ENCODE measurements around the gene SBK1. TPM values are rescaled to one million over a fixed set of nuclear protein-coding genes. Genes with fewer than 3 reads are reported as not detected.
"Not testable (repeated sequence)": the region's sequence is repeated elsewhere in the genome, so short reads cannot be mapped to it uniquely, and the experiment has no call there.

The SBK1 gene
- total RNA-seq, 4 donors from 2014 or later, result 0.26 to 1.2 (median 0.64) TPM; not detected in 1

GRCh38 chr16:28332632-28333031, 40.3 kb downstream of the SBK1 start:
- H3K36me3 ChIP-seq; DNase-seq; H3K4me3 ChIP-seq; H3K27me3 ChIP-seq; H3K9me3 ChIP-seq; H3K4me1 ChIP-seq; intact Hi-C loops (cut with DNase I; ENCODE audit: low total_unique reads); H3K27ac ChIP-seq: not testable (repeated sequence)

GRCh38 chr16:28335678-28336077, 43.4 kb downstream of the SBK1 start:
- H3K9me3 ChIP-seq; DNase-seq; H3K4me1 ChIP-seq; H3K36me3 ChIP-seq; H3K27me3 ChIP-seq; H3K4me3 ChIP-seq; intact Hi-C loops (cut with DNase I; ENCODE audit: low total_unique reads); H3K27ac ChIP-seq: not testable (repeated sequence)

- H3K36me3 ChIP-seq; H3K27me3 ChIP-seq; DNase-seq; intact Hi-C loops (cut with DNase I; ENCODE audit: low total_unique reads); H3K9me3 ChIP-seq; H3K4me3 ChIP-seq; H3K27ac ChIP-seq; H3K4me1 ChIP-seq: not testable (repeated sequence)
Observed at GRCh38 chr16:28336940-28337710, 44.8 kb downstream of the SBK1 start.

- H3K9me3 ChIP-seq; DNase-seq; intact Hi-C loops (cut with DNase I; ENCODE audit: low total_unique reads); H3K36me3 ChIP-seq; H3K4me3 ChIP-seq; H3K27ac ChIP-seq; H3K27me3 ChIP-seq; H3K4me1 ChIP-seq: not testable (repeated sequence)
Observed at GRCh38 chr16:28338230-28338629, 45.9 kb downstream of the SBK1 start.

DNA sequence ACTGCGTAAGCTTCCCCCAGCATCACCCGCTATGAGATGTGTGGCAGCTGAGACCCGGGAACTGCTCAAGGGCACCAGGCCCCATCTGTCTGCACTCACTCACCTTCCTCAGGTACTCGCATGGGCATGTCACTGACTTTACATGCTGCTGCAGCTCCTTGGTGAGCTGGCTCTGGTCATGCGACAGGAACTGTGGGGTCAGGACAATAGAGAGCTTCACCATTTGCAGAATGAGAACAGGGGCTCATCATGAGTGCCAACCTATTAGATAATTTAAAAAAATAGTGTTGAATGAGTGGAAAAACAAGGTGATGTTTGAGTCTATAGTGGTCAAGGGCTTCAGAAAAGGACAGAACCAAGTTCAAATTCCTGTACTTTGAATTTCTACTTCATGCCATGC, 70.3 kb downstream of the SBK1 start:
- DNase-seq; H3K9me3 ChIP-seq; H3K27me3 ChIP-seq; H3K27ac ChIP-seq; H3K36me3 ChIP-seq; H3K4me1 ChIP-seq; intact Hi-C loops (cut with DNase I; ENCODE audit: low total_unique reads); H3K4me3 ChIP-seq: not testable (repeated sequence)

GRCh38 chr16:28363408-28363807, 71.1 kb downstream of the SBK1 start, which contains the start of gene NPIPB6:
Gene NPIPB6, minus strand, starts transcription at chr16:28363508. Its CDS starts 686 bp downstream, at chr16:28362822.
- intact Hi-C loops (cut with DNase I; ENCODE audit: low total_unique reads); DNase-seq; H3K27ac ChIP-seq; H3K9me3 ChIP-seq; H3K36me3 ChIP-seq; H3K4me3 ChIP-seq; H3K27me3 ChIP-seq; H3K4me1 ChIP-seq: not testable (repeated sequence)

DNA sequence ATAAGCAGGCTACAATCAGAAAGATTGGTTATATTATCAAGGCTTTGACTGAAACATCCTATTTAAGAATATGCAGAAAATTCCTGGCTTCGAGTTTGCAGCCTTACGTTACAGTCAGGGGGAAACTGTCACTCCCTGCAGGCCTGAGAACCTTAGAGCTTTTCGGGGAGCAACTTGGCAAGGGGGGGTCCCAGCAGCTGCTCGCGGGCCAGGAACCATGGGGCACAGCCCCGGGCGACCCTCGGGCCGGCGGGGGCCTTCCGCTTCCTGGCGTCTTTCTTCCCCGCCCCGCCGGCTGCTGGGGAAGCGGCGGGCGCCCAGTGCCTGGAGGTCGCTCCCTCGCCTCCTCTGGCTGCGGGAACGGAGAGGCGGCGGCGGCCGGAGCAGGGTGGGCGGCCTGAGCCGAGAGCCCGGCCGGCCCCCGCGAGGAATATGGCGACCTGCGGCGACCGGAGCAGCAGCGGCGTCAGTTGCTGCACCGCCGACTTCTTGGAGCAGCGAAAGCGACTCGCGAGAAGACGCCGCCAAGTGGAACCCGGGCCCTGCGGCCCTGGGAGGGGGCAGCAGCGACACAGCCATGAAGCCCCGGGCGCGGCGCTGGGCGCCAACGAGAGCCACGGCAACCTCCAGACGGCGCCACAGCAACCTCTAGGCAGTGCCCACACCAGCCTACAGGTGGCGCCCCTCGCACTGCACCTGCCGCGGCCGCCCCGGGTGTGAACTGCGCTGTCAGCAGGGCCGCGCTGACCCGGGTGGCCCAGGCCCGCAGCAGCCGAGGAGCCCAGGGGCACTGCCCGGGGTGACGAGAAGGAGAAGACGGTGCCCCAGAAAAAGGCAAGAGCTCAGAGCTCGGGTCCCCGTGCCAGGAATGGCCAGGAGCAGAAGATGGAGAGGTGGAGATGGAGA, 72.2 kb downstream of the SBK1 start:
- H3K27me3 ChIP-seq; DNase-seq; H3K4me1 ChIP-seq; H3K36me3 ChIP-seq; H3K4me3 ChIP-seq; H3K9me3 ChIP-seq; H3K27ac ChIP-seq; intact Hi-C loops (cut with DNase I; ENCODE audit: low total_unique reads): not testable (repeated sequence)

GRCh38 chr16:28367926-28368325, 75.6 kb downstream of the SBK1 start:
- H3K4me1 ChIP-seq; H3K27me3 ChIP-seq; DNase-seq; H3K27ac ChIP-seq; intact Hi-C loops (cut with DNase I; ENCODE audit: low total_unique reads); H3K36me3 ChIP-seq; H3K9me3 ChIP-seq; H3K4me3 ChIP-seq: not testable (repeated sequence)

Small RNA genes lying within 50 kb of the gene (small RNA-seq; reads per million reads assigned to genes)
- not detected for gene AC138904.2

Other genes starting within 250 kb of the SBK1 start
- gene GSG1L, start 228.8 kb upstream of the SBK1 start, total RNA-seq, result under 1 TPM in 2 of 4 donors, not detected in 2; 0.24 to 0.35 TPM
- gene XPO6, start 80.6 kb upstream of the SBK1 start, total RNA-seq, result 100 to 1,000 TPM in 1 of 4 donors, 10 to 100 TPM in 3; 72.9 to 251 (median 86.4) TPM
- 1 to 10 TPM in 2 of 4 donors, not detected in 2; 2.0 to 5.9 TPM for gene NPIPB6, start 71.0 kb downstream of the SBK1 start, total RNA-seq
- gene EIF3CL, start 111.3 kb downstream of the SBK1 start, total RNA-seq, result 100 to 1,000 TPM in 1 of 4 donors, 10 to 100 TPM in 3; 42.6 to 151 (median 80.8) TPM
- gene NPIPB7, start 179.8 kb downstream of the SBK1 start, total RNA-seq, result under 1 TPM in 1 of 4 donors, not detected in 3; 0.73 TPM
- 10 to 100 TPM; 13.8 to 23.7 (median 18.3) TPM for gene CLN3, start 199.5 kb downstream of the SBK1 start, total RNA-seq
- gene APOBR, start 202.1 kb downstream of the SBK1 start, total RNA-seq, result under 1 TPM; 0.07 to 0.49 (median 0.28) TPM
- not detected for gene IL27, start 214.3 kb downstream of the SBK1 start, total RNA-seq
- gene NUPR1, start 246.4 kb downstream of the SBK1 start, total RNA-seq, result 10 to 100 TPM in 3 of 4 donors, 1 to 10 TPM in 1; 7.3 to 81.1 (median 18.4) TPM